Astrocyte (in vitro differentiated cells and primary cell): Measurements from ENCODE around the gene SNX27.

Experiments
- CTCF ChIP-seq: IDR thresholded peaks from 2 replicates; pipeline ENCODE4 v1.5.1; 2011; ENCODE audit warnings: low read depth, mild to moderate bottlenecking, inconsistent platforms, low read length, moderate library complexity; ENCODE audit not compliant: insufficient read depth
- EZH2 ChIP-seq: IDR thresholded peaks from 2 replicates; pipeline ENCODE4 v1.6.1; 2012; ENCODE audit warnings: mild to moderate bottlenecking, low read length, inconsistent platforms; ENCODE audit not compliant: insufficient read depth

- no peak for TF ChIP-seq CTCF
- TF ChIP-seq EZH2: no peak
These were observed 43.2 kb upstream of the SNX27 start for GRCh38 chr1:151568626-151569088.
